ENCODE data around the gene SUSD4.

GRCh38 chr1:223350361-223350908 is 13.5 kb downstream of the SUSD4 start:
- no peak for TF ChIP-seq POLR2A (IDR thresholded peaks at IDR 0.05; ENCODE audit: low read length)
- TF ChIP-seq GATA1 (IDR thresholded peaks at IDR 0.05; ENCODE audit: low read depth, low read length): no peak

Data from erythroblast (primary cell).